OCI-LY1 (cell line): ENCODE results near the gene GJC2.

Source experiments
- CTCF ChIP-seq: fragments of 200-600 bp; sonication (generic), shearing (Covaris generic); IDR thresholded peaks from 2 replicates; pipeline ENCODE4 v1.5.1; 2017; ENCODE audit warnings: mild to moderate bottlenecking, antibody characterized with exemption, low read length, moderate library complexity, mixed read lengths
- EZH2 ChIP-seq: fragments of 200-600 bp; sonication (generic), shearing (Covaris generic); IDR thresholded peaks from 2 replicates; pipeline ENCODE4 v1.8.0; 2017; ENCODE audit warnings: borderline replicate concordance, mixed run types, mild to moderate bottlenecking, antibody characterized with exemption, low read length, moderate library complexity, mixed read lengths

DNA sequence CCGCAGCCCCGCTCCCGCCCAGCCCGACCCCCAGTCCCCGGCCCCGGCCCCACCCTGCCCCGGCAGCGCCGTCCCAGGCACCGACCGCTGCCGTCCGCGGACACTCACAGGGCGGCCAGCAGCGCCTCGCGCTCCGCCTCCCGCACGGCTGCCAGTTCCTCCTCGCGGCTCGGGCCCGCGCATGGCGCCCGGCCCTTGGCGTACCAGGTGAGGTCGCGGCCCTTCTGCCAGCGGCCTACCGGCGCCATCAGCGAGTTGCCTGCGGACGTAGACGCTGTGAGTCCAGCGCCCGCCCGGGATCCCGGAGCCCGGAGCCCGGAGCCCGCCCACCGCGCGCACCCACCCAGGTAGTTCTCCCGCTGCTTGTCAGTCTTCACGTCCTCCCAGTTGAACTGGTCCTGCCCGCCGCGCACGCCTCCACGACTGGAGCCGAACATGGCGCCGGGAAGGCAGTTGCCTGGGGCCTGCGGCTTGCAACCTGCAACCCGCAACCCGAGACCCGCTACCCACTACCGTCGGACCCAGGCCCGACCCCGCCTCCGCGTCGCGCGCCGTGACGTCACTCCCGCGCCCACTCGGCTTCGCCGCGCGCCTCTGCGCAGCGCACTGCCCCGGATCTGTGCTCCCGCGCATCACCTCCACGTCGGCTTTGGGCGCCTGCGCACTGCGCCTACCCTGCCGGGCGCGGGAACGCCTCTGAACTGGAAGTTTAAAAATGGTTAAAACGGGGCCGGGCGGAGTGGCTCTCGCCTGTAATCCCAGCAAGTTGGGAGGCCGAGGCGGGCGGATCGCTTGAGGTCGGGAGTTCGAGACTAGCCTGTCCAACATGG lies 46.7 kb upstream of the GJC2 start, which contains the start of gene C1orf35:
- TF ChIP-seq CTCF (no peak), EZH2 (no peak)
